SW480 (cell line): ENCODE measurements around the gene TNS1.
A peak's percentile ranks its signal among the peaks of the same experiment; 100 is the strongest.

Experiments used
- DNase-seq: peaks from one replicate; pipeline ENCODE4 v3.0.0-alpha.2; 2016; ENCODE audit warnings: low spot score

Gene TNS1

DNA sequence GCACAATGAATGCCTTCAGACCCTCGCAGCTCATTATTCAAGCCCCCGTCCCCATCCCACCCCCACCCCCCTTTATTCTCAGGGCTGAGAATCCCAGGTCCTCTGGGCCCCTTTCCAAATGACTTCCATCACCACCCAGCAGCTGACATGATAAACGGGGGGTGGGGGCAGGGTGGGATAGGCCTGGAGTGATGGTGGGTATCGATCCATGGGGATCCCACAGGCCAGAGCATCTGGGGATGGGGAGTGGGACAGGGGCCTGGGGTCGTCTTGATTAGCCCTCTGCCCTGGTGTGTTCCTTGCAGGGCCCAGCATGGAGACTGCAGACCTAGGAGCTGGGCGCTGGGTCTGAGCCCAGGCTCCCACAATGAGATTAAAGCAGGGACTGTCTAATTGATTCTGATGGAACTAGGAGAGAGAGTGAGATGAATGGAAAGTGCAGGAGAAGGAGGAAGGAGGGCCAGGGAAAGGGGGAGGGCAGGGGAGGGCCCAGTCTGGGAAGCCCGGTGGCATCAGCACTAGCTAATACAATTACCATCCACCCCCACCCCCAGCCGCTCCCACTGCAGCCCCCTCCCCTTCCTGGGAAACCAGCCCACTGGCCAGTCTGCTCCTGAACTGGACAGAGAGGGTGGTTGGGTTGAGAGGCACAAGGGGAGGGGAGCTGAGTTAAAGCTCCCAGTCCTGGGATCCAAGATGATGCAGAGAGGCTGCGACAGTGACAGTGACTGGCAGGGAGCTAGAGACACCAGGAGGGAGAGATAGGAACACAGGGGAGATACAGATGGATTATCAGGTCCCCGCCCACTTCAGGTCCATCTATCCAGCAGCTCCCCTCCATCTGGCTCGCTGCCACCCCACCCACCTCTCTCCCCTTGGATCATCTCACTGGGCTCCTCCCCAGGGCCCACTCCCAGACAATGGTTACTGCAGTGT, 13.1 kb upstream of the TNS1 start:
- DNase-seq, result no peak

DNA sequence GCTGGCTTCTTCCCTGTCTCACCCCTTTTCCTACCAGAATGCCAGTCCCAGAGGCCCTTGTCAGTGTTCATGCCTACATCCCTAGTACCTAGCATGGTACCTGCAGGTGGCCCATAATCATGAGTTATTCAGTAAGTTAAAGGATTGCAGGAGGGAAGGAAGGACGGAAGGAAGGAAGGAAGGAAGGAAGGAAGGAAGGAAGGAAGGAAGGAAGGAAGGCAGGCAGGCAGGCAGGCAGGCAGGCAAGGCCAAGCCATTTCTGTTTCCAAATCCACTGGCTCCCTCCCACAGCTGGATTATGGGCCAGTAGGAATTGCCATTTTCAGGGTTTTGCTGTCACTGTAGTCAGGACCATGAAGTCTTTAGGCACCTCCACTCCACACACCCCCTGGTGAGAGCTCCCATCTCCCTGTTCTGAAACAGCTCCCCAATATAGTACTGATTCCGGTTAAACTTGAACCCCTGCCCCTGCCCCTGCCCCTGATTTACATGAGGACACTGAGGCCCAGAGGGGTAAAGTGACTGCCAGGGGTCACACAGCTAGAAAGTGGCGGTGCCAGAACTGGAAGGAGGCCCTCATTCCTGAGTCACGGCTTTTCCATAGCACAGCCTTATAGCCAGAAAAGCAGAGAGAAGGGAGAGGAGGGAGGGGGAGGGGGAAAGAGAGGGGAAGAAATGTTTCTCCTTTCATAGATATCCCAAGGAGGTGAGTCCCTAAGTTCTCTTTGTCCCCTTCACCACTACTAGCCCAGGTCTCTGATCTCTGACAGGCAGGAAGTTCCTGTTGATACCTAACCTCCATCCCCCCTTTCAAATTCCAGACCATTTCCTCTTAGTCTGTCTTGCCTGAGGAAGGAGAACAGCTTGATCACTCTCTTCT, 12.2 kb upstream of the TNS1 start:
- no peak for DNase-seq

DNA sequence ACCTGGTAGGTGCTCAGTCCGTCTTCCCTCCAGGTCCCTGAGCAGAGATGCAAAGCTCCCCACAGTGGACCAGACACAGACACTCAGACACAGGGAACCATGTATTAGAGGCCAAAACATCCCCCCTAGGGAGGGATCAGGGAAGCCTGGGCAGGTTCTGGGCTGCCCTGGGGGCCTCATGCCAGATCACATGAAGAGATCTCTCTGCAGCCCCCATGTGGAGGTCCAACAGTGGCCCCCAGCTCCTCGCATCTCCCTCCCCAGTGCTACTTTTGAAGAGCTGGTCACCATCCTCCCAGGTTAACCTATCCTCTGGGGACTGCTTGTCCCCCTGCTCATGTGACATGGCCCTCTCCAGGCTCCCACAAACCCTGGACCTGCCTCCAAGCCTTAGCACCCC, 10.5 kb upstream of the TNS1 start:
- DNase-seq, result no peak

DNA sequence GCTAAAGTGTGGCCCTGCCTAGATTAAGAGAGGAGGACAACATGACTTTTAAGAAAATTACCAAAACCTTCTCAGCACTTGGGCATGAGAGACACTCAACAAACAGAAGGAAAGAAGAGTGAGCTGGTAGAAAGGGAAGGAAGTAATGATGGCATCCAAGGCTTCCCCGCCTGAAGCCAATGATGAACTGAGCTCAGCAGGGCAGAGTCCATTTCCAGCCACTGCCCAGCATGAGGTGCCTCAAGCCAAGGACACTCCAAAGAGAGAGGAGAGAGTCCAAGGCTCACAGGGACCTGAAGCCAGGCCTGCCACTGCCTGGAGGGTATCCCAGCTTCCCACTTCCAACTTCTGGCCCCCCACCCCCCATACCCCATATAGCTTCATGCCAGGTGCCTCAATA, 9.5 kb upstream of the TNS1 start:
- no peak for DNase-seq

DNA sequence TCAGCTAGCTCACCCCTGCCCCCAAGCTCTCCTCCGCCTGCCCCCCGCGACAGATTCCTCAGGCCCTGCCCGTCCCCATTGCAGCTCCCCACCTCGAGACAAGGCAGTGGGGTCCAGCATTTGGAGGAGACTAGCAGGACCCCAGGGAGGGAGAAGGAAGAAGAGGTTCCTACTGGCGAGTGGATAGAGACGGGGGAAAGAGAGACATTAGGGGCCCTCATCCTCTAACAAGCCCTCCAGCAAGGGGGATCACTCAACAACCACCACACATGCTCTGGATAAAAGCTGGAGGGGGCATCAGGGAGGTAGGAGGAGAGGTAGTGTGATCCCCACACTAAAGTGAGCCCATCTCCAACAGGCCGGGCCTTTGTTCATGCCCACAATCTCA, 8.9 kb upstream of the TNS1 start:
- no peak for DNase-seq

DNA sequence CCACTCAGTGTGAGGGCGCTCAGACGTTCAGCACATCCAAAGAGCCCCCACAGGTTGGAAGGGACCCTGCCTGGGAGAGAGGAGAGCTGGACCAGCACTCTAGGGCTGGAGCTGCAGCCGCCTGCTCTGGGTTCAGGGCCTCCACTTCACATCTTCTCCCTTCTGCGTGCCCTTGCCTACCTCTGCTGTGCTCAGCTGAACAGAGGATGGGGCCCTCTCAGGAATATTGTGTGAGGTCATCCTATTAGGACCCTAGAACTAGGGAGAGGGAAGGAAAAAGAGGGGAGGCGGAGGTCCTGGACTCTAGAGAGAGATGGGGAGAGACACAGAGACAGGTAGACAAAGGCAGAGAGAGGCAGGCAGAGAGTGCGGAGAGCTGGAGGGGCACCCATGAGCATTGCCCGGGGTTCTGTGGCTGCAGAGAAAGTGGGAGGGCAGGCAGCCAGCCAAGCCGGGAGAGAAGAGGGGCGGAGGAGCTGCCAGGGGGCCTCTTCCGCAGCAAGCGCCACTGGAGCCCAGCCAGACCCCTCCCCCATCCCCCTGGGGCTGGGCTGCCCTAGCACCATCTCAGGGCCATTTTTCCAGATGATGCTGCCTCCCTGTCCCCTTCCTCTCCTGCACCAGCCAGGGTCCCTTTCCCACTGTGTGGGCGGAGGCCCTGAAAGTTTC, 8.3 kb upstream of the TNS1 start:
- no peak for DNase-seq

DNA sequence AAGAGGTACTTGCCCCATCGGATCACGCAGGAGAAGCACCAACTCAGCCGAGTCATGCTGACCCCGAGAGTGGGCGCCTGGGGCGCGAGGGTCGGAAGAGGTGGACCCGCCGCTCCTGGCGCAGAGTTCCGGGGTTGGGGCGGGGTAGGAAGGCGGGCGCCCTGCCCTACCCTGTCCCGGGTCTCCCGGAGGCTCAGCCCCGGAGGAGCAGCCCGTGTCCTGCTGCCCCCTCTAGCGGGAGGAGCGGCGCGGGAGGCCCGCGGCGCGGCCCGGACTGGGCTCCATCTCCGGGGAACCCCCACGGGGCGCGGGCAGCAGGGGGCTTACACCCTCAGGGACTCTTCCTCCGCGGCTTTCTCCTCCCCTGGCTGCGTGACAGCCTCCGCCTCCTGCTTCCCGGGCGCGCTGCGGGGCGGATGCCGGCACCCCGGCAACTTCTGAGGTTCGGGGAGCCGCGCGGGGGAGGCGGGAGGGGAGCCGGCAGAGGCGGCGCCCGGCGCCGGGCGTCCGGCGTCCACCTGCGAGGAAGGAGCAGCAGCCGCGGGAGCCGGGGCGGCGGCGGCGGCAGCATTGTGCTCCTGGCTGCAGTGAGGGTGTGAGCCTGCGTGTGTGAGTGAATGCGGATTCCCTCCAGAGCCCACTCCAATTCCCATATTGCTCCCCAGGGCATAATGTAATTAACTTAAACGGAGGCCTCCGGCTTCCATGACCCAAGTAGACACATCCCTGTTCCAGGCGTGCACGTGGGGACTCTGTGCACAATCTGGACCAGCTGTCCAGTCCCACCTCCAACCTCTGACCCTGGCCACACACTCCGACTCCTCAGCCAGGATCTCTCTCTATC, 7.6 kb upstream of the TNS1 start:
- DNase-seq, result peak; percentile 29

DNA sequence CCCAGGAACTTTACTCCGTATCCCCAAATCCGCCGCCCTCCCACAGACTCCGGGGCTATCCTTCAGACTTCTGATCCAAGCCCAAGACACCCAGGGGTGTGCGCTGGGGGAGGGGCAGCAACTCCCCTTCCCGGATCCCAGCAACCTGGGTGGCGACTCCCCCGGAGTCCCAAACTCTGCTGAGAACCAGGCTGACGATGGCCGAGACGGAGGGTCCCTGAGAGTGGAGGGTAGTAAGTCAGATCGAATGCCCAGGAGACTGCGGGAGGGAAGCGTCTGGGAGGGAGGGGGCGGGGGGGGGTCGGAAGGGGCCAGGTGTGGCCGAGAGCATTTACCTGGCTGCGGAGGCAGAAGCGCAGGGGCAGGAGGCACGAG, 7.0 kb upstream of the TNS1 start:
- no peak for DNase-seq

DNA sequence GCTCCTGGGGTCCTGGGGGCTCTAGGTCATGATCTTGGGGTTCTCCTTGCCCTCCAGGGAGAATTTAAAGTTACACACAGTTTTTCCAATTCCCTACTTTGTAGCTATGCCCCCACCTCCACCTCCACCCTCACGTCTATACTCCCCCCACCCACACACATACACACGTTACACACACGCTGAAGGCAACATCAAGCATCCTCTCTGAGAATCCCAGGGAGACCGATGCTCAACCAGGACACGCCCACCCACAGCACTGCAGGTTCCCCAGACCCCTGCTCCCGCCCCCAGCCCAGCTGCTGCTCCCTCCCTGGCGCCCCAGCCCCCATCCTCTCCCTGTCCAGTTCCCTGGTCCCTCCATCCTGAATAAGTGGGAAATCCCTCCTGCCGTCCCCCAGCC, 6.4 kb upstream of the TNS1 start:
- DNase-seq, result no peak

DNA sequence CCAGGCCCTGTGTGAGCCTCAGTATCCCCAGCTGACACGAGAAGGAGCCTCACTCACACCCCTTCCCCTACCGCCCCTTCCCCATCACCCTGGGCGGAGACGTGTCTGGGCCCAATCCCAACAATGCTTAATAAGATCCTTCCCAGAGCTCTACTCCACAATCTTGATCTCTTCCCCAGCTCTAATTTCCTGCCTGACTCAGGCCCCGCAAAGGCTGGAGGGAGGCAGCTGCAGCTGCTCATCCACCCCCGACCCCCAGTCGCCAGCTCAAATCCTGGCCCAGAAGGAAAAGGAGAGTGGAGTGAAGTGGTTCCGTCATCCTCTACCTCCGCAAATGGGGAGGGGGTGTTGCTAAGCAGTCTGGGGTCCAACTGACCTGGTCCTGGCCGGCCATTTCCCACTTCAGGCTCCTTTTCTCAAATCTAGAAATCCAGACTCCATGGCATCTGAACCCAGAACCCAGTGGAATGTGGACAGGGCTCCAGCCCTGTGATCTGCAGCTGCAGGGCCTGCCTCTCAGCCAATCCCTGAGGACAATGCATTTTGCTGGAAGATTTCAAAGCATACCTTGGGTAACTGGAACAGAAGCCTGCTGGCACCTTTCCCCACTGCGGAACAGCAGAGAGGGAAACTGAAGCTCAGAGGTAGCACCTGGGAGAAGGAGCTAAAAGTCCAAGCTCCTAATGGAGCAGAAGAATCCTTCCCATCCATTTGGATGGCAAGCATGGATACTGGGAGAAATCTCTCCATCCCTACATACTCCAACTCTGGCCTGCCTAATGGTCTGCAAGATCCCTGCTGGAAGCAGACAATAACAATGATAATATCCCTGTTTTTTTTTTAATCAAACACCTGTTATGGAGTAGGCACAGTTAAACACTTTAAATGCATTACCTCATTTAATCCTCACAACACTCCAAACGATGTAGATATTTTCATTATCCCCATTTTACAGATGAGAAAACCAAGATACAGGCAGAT, 5.6 kb upstream of the TNS1 start:
- DNase-seq, result no peak

DNA sequence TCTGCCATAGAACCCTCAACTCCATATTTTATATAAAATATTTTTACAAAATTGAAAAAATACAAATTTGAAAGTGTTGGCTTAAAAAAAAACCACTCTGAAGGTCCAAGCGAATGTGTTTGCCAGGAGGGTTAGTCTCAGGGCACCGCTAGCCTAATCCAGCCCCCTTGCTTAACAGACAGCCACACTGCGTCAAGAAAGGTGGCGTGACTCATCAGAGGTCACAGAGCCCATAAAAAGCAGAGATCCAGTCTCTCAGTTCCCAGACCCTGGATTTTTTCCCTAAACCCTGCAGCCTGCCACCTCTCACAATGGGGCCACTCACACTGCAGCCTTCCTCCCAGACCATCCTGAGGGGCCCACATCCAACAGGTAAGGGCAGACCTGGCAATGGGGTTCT, 3.9 kb upstream of the TNS1 start:
- no peak for DNase-seq

DNA sequence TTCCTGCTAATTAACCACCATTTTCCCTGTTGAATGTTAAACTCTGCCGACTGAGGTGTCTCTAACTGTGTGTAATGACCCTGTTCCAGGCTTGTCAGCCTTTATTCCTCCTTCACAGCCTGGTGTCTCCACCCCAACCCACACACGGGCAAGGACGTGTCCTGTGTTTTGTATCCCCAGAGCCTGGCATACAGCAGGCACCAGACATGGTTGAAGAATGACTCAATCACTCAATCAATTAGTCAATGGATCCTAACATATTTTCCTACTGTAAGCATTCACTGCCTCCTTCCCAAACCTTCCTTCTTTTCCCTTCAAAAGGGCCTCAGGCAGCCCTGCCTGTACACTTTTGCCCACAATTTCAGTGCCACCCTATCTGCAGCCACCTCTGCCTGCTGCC, 2.7 kb upstream of the TNS1 start:
- DNase-seq, result no peak

DNA sequence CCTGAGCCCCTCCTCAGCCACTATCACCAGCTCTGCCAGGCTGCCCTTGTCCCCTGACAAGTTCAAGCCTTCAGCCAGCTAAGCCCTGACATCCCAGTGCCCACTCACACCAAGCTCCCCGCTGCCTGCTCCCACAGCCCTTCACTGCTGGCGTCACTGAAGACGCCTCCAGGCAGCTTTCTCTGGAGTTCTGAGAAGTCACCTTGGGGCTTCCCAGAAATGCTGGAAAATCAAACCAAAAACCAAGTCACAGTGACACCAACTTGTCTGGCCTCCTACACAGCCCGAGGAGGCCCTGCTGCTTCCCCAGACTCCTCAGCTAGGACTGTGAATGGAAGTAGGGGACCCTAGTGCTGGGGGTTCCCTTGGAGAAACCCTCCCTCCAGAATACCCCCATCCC, 2.2 kb upstream of the TNS1 start:
- DNase-seq, result no peak

DNA sequence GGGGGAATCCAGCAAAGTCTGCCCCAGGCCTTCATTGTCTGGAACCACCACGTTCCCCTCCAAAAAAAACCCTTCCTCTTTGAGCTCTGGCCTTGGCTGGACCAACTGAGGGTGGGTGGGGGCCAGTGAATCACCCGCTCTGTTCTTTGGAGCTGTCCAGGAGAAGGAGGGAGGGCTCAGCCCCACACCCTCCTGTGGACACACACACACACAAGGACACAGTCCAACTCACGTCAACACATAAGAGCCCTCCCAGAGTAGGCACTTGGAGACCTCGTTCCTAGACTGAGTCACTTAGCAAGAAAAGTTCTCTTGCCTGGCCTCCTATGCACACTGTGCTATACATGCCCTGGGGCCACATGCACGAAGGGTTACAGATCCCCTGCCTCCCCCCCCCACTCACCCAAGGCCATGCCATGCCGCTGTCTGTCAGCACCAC, 1.2 kb upstream of the TNS1 start:
- no peak for DNase-seq

DNA sequence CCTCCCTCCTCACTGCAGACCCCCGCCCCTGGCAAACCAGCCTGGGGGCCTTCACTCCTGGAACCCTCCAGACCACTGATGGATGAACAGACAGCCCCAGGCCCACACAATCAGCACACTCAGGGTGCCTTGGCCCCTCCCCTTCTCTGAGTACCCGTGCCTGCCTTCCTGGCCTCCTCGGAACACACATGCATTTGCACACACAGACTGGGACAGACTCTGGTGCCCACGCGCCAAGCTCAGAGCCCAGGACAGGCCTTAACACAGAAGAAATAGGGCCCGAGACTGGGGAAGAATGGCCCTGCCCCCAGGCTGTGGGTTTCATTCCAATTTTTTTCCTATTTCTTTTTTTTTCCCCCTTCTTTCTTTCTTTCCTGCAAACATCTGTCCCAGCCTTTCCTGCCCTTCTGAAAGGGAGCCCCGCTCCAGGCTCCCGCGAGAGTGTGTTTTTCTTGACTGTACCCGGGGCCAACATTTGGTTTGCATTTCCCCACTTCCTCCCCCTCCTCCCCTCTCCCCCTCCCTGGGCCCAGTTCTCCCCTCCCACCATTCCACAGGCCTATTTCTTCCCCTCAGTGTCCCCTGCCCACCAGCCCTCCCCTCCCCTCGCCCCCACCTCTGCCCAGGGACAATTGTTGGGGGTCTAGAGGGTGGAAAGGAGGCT, 618 bp upstream of the TNS1 start:
- DNase-seq, result no peak

DNA sequence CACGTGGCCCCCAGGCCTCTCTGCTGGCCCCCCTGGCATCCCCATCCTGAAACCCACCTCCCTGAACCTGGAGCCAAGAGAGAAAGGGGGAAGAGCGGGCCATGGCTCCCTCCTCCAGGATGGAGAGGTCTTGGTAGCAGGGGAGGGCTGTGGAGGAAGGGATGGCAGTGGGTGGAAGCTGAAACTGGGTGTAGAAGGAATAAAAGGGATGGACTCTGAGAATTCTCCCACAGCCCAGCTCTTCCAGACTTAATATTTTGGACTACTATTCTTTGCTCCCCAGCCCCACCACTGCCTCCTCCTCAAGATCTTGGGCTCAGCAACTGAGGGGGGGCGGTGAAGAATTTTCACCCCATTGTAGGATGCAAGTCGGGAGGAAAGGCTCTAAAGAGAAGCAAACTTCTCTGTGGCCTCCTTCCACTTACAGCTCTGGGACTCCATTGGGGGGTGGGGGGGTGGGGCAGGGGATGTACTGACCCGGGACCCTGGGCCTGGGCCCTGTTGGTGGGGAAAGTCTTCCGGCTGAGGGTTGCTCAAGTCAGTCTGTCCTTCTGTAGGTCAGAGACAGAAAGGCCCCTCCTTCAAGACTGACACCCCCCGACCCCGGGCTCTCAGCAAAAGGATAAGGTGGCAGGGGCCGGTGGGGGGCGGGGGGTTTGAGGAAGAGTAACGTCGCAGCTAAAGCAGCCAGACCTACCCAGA, 501 bp downstream of the TNS1 start:
- DNase-seq, result no peak

DNA sequence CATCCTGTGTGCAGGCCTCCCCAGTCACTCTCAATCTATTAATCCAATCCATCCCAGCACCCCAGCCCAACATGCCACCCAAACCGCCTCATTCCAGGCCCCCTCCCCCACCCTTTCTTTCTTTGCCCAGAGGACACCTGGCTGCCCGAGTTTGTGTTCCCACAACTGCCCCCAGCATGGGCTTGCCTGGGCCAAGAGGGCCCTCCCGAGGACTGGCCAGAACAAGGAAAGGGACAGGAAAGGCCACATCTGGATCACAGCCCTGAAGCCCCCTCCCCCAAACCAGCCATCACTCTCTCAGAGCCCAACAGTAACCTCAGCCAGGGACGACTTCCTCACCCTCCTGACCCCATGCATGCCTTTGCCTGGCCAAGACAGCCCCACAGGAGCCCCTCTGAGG, 1.2 kb downstream of the TNS1 start:
- DNase-seq, result no peak

DNA sequence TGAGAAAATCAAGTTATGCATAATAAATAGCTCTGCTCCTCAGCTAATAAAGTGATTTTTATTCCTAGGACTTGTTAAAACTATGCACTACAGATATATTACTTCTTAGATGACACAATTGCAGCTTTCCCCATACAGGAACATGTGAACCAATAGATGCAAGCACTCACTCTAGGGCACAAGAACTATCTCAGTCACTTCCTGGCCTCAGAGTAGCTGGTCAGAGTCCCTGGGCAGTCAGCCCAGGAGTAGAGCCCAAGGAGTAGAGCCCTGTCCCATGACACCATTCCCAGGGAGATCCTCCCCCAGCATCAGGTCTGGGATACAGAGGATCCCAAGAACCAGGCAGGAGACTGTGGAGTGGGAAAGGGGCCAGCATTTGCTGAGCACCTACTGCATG, 2.7 kb downstream of the TNS1 start:
- DNase-seq, result no peak

DNA sequence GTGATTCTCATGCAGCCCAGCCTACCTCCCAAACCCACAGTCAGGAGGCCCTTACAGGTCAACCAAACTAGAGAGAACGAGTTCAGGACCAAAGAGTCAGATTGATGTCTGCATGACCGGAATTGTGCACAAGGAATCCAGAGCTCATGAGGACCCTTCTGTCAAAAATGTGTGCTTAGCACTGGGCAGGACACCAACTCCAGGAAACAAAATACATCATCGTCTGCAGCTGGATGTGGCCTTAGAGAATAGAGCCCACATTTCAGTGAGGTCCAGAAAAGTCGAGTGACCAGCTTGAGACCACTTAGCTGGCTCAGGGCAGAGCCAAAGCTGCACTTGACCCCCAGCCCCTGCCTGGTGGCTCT, 3.2 kb downstream of the TNS1 start:
- no peak for DNase-seq
